Omental fat pad (tissue), 4 donors: ENCODE data around the gene MLNR. TPM values are rescaled to one million over a fixed set of nuclear protein-coding genes. Genes with fewer than 3 reads are reported as not detected.

Source experiments
- ATAC-seq: fragments of 150-250 bp; one replicate; pipeline ENCODE4 v1.9.1; 2016; ENCODE audit warnings: mild to moderate bottlenecking, moderate library complexity; ENCODE audit not compliant: low FRiP score
- DNase-seq: peaks from one replicate; pipeline ENCODE4 v3.0.0-alpha.2; 2019; ENCODE audit warnings: low spot score
- CTCF ChIP-seq, 3 donors: fragments of 450-650 bp; IDR thresholded peaks; one replicate each; pipeline ENCODE4 v1.5.1; 2016 to 2017; ENCODE audit warnings: antibody characterized with exemption in 3 of 3, mild to moderate bottlenecking in 3 of 3, moderate library complexity in 2 of 3
- total RNA-seq, 4 donors: library from RNA; depleted of rRNA; stranded (reverse); fragments of >200 nt; gene quantifications; one replicate each; pipeline ENCODE4 v1.1.0, GENCODE V29; 2016

The MLNR gene
- total RNA-seq: under 1 TPM in 1 of 4 donors, not detected in 3; 0.72 TPM

- TF ChIP-seq CTCF (IDR thresholded peaks at IDR 0.05): no peak
- no peak for DNase-seq
- peak; percentile 72 for ATAC-seq
These were observed at the start of gene MLNR for GRCh38 chr13:49220036-49220855. TSS of gene MLNR (plus strand) at chr13:49220338. CDS start at chr13:49220338, 0 bp downstream.

GRCh38 chr13:49171359-49171758 is 48.8 kb upstream of the MLNR start:
- ATAC-seq (no peak), DNase-seq (no peak)
- TF ChIP-seq CTCF (IDR thresholded peaks at IDR 0.05): no peak

GRCh38 chr13:49183672-49184325 is 36.3 kb upstream of the MLNR start:
- no peak for ATAC-seq
- DNase-seq: no peak
- no peak for TF ChIP-seq CTCF (IDR thresholded peaks at IDR 0.05)

GRCh38 chr13:49184621-49185020 is 35.5 kb upstream of the MLNR start:
- no peak for DNase-seq

GRCh38 chr13:49185264-49185663 is 34.9 kb upstream of the MLNR start:
- no peak for TF ChIP-seq CTCF (IDR thresholded peaks at IDR 0.05)
- ATAC-seq (no peak), DNase-seq (no peak)

More at GRCh38 chr13:49184621-49185020, 35.5 kb upstream of the MLNR start:
- TF ChIP-seq CTCF (IDR thresholded peaks at IDR 0.05): no peak
- ATAC-seq: no peak

- ATAC-seq: no peak
- TF ChIP-seq CTCF (IDR thresholded peaks at IDR 0.05): no peak
- DNase-seq: no peak
These were observed 29.2 kb upstream of the MLNR start for GRCh38 chr13:49190901-49191300.
